ENCODE measurements around the gene CDHR1.

Gene CDHR1

GRCh38 chr10:84267503-84268126 lies 73.3 kb downstream of the CDHR1 start:
- no peak for DNase-seq

GRCh38 chr10:84269162-84269561 lies 74.8 kb downstream of the CDHR1 start:
- DNase-seq, result no peak
